SK-N-SH treated with all-trans-retinoic acid at 6 μM for 48 hours (cell line): ENCODE data around the gene ARFIP1.

Source experiments
- BACH2 ChIP-seq: fragments of 250-450 bp; sonication (Bioruptor Pico); IDR thresholded peaks from 2 replicates; pipeline ENCODE4 v1.9.0; 2021; ENCODE audit warnings: mild to moderate bottlenecking, borderline replicate concordance
- PPARA ChIP-seq: fragments of 250-450 bp; sonication (Bioruptor Pico); IDR thresholded peaks from 2 replicates; pipeline ENCODE4 v1.5.0; 2020; ENCODE audit warnings: mild to moderate bottlenecking, borderline replicate concordance
- RARB ChIP-seq: fragments of 250-450 bp; sonication (Bioruptor Pico); IDR thresholded peaks from 2 replicates; pipeline ENCODE4 v1.8.0; 2021; ENCODE audit warnings: mild to moderate bottlenecking, moderate library complexity
- ZFP30 ChIP-seq: fragments of 450-650 bp; formaldehyde crosslinking; IDR thresholded peaks from 2 replicates; pipeline ENCODE4 v1.5.0; 2022; ENCODE audit warnings: mild to moderate bottlenecking, moderate library complexity
- ZNF70 ChIP-seq: fragments of 450-650 bp; formaldehyde crosslinking; IDR thresholded peaks from 2 replicates; pipeline ENCODE4 v1.5.0; 2020; ENCODE audit warnings: mild to moderate bottlenecking, moderate library complexity

- no peak for TF ChIP-seq BACH2 (CRISPR knock-in tag)
- no peak for TF ChIP-seq ZFP30 (CRISPR knock-in tag)
- TF ChIP-seq PPARA (CRISPR knock-in tag): no peak
- TF ChIP-seq RARB (CRISPR knock-in tag): no peak
- no peak for TF ChIP-seq ZNF70 (CRISPR knock-in tag)
Observed at GRCh38 chr4:152941411-152941810, 161.7 kb downstream of the ARFIP1 start.
